Chondrocyte (in vitro differentiated cells): Measurements from ENCODE around the gene PIGT. TPM values are rescaled to one million over a fixed set of nuclear protein-coding genes. Genes with fewer than 3 reads are reported as not detected.
"Not testable (repeated sequence)": the region's sequence is repeated elsewhere in the genome, so short reads cannot be mapped to it uniquely, and the experiment has no call there.

ENCODE experiments used
- DNase-seq: peaks from one replicate; pipeline ENCODE4 v3.0.0; 2021; ENCODE audit warnings: mixed read lengths, low spot score
- H3K27ac Mint-ChIP-seq: one replicate; pipeline ENCODE4 v1.8.0; 2021; ENCODE audit warnings: mild to moderate bottlenecking, moderate library complexity, mixed read lengths; ENCODE audit not compliant: unreplicated experiment
- H3K27me3 Mint-ChIP-seq: 2 replicates; pipeline ENCODE4 v1.8.0; 2021; ENCODE audit warnings: low read depth, mixed read lengths
- H3K36me3 Mint-ChIP-seq: 2 replicates; pipeline ENCODE4 v1.8.0; 2021; ENCODE audit warnings: low read depth, mixed read lengths
- H3K4me1 Mint-ChIP-seq: 2 replicates; pipeline ENCODE4 v1.8.0; 2021; ENCODE audit warnings: low read depth, mild to moderate bottlenecking, mixed read lengths
- H3K4me3 Mint-ChIP-seq: one replicate; pipeline ENCODE4 v1.8.0; 2021; ENCODE audit warnings: mild to moderate bottlenecking, moderate library complexity, mixed read lengths; ENCODE audit not compliant: unreplicated experiment
- H3K9me3 Mint-ChIP-seq: 2 replicates; pipeline ENCODE4 v1.8.0; 2021; ENCODE audit warnings: low read depth, mixed read lengths
- CTCF ChIP-seq: fragments of 200-600 bp; sonication (generic); IDR thresholded peaks from 2 replicates; pipeline ENCODE4 v1.5.0; 2021; ENCODE audit warnings: antibody characterized with exemption, mild to moderate bottlenecking, moderate library complexity
- total RNA-seq: library from RNA; stranded (reverse); gene quantifications from 3 replicates; pipeline ENCODE4 v1.2.1, GENCODE V29; 2021

PIGT gene
- total RNA-seq, 1 donor from 2014 or later = 105 TPM

- DNase-seq = no peak
- Mint-ChIP-seq H3K27me3 (peaks cover 44% of the 10 kb centered on the region), H3K36me3 (no peaks in the 10 kb centered on the region), H3K4me1 (peaks cover 15% of the 10 kb centered on the region), H3K27ac (no peak overlapping the region), H3K9me3 (no peaks in the 10 kb centered on the region), H3K4me3 (no peak overlapping the region)
- TF ChIP-seq CTCF = no peak
These were observed 51.2 kb downstream of the PIGT start for GRCh38 chr20:45467172-45467571.

GRCh38 chr20:45467861-45468260 lies 51.9 kb downstream of the PIGT start:
- no peak for DNase-seq
- H3K27me3 Mint-ChIP-seq = peaks cover 42% of the 10 kb centered on the region
- H3K27ac Mint-ChIP-seq = no peak overlapping the region
- peaks cover 15% of the 10 kb centered on the region for H3K4me1 Mint-ChIP-seq
- no peaks in the 10 kb centered on the region for H3K36me3 Mint-ChIP-seq
- H3K9me3 Mint-ChIP-seq = no peaks in the 10 kb centered on the region
- no peak for TF ChIP-seq CTCF
- H3K4me3 Mint-ChIP-seq = no peak overlapping the region

DNA sequence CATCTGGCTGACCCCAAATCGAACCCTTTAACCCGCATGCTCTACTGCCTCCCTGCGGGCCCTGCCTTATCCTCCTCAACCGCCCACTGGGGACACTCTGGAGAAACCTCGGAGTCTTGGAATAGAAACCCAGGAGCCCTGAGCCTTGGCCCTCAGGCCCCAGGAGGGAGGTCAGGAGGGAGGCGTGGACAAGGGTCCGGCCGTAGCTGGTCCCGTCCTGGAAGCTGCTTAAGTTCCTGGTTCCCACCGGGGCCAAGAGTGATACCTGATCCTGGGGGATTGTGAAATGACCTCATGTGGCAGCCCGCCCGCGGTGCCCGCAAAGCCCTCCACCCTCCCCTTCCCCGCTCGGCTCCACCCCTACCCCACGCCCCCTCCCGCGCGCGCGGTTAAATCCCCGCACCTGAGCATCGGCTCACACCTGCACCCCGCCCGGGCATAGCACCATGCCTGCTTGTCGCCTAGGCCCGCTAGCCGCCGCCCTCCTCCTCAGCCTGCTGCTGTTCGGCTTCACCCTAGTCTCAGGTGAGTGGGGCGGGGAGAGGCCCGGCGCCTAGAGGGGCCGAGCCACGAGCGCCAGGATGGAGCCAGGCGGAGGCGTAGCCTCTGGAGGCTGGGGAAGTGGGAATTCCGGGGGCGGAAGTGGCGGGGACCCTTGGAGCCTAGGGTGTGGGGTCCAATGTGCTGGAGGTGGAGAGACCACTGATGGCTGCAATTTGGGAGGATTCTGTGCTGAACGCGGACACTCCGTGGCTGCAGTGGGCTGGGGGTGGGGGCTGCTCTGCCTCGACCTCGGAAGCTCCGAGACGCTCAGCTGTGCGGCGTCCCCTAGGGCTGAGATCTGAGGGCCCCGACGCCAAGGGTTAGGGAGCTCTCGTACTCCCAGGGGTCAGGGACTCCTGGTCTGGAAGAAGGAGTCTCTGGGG lies 53.7 kb downstream of the PIGT start, which contains the start of gene WFDC2:
TSS of gene WFDC2 (plus strand) at position 418 of the 926 bp plus-strand sequence. CDS start at position 447, 29 bp downstream.
- H3K36me3 Mint-ChIP-seq = peaks cover 2% of the 10 kb centered on the region
- H3K9me3 Mint-ChIP-seq = peaks cover 8% of the 10 kb centered on the region
- H3K27me3 Mint-ChIP-seq = peaks cover 42% of the 10 kb centered on the region
- peaks cover 15% of the 10 kb centered on the region for H3K4me1 Mint-ChIP-seq
- DNase-seq = no peak
- no peak for TF ChIP-seq CTCF
- peak within 1 kb of the TSS; percentile 64 for H3K4me3 Mint-ChIP-seq
- H3K27ac Mint-ChIP-seq = no peak within 1 kb of the TSS

DNA sequence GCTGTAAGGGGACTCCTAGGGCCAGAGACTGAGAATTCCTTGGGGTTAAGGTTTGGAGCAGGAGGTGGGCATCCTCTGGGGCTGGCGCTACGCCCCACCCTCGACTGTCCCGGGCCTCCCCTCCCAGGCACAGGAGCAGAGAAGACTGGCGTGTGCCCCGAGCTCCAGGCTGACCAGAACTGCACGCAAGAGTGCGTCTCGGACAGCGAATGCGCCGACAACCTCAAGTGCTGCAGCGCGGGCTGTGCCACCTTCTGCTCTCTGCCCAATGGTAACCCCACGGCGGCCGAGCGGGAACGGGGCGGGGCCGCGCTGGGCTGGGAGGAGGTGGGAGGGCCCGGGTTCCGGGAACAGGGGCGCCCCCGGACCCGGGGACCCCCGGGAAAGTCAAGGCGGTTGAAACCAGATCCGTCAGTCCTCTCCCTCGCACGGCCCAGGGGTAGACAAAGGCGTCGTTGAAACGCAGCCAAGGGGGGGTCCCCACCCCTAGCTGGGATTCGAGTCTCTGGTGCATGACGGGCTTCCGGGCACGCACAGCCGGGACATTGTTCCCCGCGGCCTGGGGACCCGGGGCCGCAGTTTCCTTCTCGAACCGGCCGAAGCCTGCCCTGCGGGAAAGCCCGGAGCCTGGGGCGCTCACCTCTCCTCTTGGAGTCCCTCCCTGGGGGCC lies 54.5 kb downstream of the PIGT start:
- DNase-seq = no peak
- Mint-ChIP-seq H3K27ac (no peak overlapping the region), H3K27me3 (peaks cover 41% of the 10 kb centered on the region), H3K4me1 (peaks cover 15% of the 10 kb centered on the region), H3K9me3 (peaks cover 8% of the 10 kb centered on the region), H3K4me3 (peak overlapping the region; percentile 64), H3K36me3 (peaks cover 2% of the 10 kb centered on the region)
- TF ChIP-seq CTCF = no peak

DNA sequence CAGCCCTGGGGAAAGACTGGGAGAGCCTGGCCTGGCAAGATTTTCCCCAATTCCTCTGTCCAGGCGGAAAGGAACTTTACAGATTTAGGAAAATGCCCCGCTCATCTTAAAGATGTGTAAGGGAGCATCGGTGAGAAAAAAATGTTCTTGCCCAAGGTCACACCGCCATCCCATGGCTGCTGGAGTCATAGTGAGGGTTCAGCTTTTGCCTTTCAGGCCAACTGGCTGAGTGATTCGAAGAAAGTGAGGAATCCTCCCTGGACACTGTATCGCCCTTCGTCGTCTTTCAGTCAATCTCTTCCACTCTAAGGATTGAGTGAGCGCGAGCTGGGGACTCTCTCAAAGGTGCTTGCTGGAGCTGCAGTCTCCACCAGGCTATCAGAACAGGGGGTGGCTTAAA lies 55.0 kb downstream of the PIGT start:
- peaks cover 8% of the 10 kb centered on the region for H3K9me3 Mint-ChIP-seq
- H3K36me3 Mint-ChIP-seq = peaks cover 2% of the 10 kb centered on the region
- H3K4me3 Mint-ChIP-seq = peak overlapping the region; percentile 64
- H3K4me1 Mint-ChIP-seq = peaks cover 15% of the 10 kb centered on the region
- no peak for DNase-seq
- peak; percentile 45 for TF ChIP-seq CTCF
- H3K27me3 Mint-ChIP-seq = peaks cover 37% of the 10 kb centered on the region
- no peak overlapping the region for H3K27ac Mint-ChIP-seq

DNA sequence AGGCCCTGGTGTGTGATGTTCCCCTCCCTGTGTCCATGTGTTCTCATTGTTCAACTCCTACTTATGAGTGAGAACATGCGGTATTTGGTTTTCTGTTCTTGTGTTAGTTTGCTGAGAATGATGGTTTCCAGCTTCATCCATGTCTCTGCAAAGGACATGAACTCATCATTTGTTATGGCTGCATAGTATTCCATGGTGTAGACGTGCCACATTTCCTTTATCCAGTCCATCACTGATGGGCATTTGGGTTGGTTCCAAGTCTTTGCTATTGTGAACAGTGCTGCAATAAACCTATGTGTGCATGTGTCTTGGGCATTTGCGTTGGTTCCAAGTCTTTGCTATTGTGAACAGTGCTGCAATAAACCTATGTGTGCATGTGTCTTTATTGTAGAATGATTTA lies 56.3 kb downstream of the PIGT start:
- not testable (repeated sequence) for H3K36me3 Mint-ChIP-seq, H3K9me3 Mint-ChIP-seq, H3K4me3 Mint-ChIP-seq, DNase-seq, H3K27ac Mint-ChIP-seq
- Mint-ChIP-seq H3K4me1 (peaks cover 15% of the 10 kb centered on the region), H3K27me3 (peaks cover 27% of the 10 kb centered on the region)
